ENCODE results near the gene VAV2.

GRCh38 chr9:133727277-133727875 lies 264.7 kb downstream of the VAV2 start:
- TF ChIP-seq CTCF (IDR thresholded peaks at IDR 0.05), result no peak
- no peak for TF ChIP-seq ZFX (IDR thresholded peaks at IDR 0.05; ENCODE audit: borderline replicate concordance)
